NCI-H510A treated with DMSO at 0.1 percent for 48 hours (cell line): ENCODE measurements around the gene EIF3L.
"Not testable (repeated sequence)": the region's sequence is repeated elsewhere in the genome, so short reads cannot be mapped to it uniquely, and the experiment has no call there.

ENCODE experiments used
- DNase-seq: peaks from one replicate; lab custom pipeline; 2025; lab: John Stamatoyannopoulos, UW

The EIF3L gene

DNA sequence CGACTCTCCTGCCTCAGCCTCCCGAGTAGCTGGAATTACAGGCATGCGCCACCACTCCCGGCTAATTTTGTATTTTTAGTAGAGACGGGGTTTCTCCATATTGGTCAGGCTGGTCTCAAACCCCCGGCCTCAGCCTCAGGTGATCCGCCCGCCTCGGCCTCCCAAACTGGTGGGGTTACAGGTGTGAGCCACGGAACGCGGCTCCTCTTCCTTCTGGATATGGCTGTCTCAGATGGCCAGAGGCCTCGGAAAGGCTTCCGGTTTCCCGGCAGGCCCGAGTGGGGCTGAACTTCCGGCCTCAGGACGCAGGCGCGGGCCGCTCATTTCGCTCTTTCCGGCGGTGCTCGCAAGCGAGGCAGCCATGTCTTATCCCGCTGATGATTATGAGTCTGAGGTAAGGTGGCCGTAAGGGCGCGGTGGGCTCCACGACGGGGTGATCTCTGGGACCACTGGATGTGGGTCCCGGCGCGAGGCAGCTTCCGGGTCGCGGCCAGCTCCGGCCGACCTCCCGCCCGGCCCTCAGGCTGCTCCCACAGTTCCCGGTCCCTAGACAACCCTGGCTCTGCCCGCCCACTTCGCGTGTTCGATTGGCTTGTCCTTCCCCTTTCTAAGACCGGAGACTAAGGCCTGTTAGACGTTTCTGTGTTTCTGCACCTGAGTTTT lies at the start of gene EIF3L:
Gene EIF3L, plus strand, starts transcription at position 331 of the 663 bp plus-strand sequence. Its CDS starts 31 bp downstream, at position 362.
- DNase-seq: peak; percentile 82

DNA sequence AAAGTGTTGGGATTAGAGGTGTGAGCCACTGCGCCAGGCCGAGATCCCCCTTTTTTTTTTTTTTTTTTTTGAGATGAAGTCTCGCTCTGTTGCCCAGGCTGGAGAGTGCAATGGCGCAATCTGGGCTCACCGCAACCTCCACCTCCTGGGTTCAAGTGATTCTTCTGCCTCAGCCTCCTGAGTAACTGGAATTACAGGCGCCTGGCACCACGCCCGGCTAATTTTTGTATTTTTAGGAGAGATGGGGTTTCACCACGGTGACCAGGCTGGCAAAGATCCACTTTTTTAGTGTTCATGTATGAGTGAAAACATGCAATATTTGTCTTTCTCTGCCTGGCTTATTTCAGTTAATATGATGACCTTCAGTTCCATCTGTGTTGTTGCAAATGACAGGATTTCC lies 49.2 kb upstream of the EIF3L start:
- DNase-seq: not testable (repeated sequence)

DNA sequence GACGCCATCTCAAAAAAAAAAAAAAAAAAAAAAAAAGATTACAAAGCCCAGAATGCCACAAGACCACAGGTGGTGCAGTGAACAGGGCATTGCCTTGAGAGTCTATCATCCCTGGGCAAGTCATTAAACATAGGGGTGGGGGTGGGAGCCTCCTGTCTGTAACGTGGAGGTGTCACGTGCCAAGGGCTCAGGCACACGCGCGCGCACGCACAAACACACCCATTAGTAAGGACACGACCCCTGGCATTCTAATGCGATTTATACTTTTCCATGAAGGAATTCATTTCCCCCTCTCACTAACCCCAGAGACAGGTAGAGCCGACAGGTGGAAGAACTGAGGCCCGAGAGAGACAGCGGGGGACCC lies 47.3 kb upstream of the EIF3L start:
- DNase-seq: no peak

DNA sequence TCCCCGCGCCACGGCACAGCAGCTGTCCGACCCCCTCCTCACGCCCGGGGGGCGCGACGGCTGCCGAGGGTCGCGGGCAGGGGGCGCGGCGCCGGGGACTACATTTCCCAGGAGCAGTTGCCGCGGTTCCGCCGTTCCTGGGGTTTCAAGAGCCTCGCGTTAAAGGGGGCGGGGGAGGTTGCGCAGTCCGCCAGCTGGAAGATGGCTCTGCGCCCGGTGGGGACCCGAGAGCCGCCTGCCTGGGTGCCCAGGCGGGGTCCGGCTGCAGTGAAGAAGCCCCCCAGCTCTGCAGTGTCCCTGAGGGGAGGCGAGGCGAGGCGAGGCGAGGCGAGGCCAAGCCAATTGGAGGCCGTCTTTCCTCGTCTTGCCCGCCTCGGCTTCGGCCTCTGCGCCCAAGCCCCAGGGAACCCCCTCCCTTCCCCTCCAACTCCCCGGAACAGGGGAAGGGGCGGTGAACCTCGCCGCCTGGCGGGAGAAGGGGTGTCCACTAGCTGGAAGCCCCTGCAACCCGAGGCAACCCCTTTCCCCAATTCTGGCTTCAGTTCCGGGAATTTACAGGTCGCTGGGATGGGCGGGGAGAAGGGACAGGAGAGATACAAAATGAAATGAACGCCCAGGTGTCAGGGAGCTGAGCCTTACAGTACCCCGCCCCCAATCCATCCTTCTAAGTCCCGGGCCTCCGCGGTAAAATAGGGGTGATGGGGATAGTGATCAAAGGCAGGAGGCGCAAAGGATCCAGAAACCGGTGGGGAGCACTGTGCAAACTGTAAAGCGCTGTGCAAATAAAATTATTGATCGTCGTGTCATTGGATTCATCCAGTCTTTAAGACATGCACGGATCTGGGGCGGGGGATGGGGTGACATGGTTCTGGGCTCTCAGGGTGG lies 46.7 kb upstream of the EIF3L start:
- DNase-seq: peak; percentile 46

DNA sequence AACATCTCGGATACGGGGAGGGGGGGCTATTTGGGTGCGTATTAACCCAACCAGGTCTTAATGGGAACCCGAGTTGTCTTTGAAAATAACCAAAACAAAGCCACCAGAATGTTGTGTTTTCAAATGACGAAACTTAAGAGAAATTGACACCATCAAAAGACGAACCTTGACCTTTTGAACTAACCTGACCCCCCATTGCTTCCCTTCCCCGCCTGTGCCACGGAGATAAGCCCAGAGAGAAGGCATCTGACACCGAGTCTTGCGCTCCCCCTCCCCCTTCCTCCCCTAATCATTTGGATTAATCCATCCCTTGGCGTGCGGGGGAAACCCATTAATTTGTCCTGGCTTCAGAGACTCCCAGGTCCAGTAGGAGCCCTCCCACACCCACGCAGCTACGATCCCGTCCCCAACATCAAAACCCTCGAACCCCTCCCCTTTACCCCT lies 46.0 kb upstream of the EIF3L start:
- DNase-seq: no peak

DNA sequence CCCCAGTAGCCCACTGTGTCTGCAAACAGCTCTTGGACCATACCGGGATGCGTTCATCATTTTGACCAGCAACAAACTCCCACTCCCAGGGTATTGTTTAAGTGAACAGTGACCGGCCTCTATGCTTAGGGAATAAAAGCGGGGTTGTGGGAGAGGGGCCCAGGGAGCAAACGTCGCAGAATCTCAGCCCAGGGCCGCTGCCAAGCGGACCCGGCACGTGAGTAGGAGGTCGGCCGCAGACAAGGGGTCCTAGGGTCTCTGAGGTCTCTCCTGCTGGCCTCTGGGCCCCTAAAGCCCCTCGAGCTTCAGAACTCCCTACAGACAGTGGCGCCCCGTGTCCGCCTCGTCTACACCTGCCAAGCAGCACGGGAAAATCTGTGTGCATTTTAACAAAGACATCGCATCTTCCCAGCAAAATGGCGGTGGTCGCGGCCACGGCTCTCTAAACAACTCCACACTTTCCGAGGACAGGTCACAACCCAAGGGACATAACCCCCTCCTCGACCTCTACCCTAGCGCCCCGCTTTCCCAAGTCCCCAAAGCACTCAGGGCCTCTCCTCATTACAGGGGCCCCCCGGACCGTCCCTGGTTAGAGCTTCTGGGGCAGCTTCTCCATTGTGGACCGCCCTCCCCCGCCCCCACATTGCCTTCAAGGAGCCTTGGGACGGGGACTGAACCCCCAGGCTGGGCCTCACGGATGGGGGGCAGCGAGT lies 45.4 kb upstream of the EIF3L start:
- DNase-seq: peak; percentile 12

DNA sequence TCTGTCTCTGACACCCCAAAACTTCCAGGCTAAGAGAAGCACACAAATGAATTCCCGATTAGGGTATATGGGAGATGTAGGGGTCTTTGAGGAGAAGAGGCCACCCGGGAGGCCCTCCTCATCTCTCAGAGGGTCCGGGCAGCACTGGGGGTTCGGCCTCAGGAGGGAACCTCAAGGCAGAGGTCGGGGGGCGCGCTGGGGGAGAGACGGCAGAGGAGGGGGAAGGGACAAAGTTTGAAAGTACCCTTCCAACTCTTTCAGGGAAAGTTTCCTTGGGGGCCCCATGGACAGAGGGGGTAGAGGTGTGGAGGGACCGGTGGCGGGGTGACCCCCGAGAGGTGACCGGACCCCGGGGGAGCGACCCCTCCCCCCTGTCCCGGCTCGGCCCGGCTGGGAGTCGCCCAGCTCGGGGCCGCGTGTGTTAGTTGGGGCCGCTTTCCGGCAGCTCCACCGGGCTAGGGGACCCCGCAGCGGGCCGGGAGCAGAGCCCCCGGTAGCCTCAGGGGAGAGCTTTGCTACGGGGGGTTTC lies 44.8 kb upstream of the EIF3L start:
- no peak for DNase-seq

DNA sequence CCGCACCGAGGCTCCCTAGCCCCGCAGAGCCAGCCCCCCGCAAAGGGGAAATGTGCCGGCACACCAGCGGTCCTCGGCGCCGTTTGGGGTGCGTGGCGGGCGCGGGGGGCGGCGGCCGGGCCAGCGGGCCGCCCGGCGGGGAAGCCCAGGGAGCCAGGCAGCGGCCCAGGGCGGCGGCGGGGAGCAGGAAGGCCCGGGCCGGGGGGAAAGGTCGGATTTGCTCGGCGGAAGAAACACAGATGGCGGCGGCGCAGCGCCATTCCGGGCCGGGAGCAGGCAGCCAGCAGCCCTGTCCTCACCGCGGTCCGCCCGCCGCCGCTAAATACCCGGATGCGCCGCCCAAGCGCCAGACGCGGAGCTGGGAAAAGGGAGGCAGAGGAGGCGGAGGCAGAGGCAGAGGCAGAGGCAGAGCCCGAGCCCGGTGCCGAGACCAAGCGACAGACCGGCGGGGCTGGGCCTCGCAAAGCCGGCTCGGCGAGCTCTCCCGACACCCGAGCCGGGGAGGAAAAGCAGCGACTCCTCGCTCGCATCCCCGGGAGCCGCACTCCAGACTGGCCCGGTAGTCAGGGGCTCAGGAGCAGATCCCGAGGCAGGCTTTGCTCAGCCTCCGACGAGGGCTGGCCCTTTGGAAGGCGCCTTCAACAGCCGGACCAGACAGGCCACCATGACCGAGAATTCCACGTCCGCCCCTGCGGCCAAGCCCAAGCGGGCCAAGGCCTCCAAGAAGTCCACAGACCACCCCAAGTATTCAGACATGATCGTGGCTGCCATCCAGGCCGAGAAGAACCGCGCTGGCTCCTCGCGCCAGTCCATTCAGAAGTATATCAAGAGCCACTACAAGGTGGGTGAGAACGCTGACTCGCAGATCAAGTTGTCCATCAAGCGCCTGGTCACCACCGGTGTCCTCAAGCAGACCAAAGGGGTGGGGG lies 44.1 kb upstream of the EIF3L start:
- peak; percentile 47 for DNase-seq

DNA sequence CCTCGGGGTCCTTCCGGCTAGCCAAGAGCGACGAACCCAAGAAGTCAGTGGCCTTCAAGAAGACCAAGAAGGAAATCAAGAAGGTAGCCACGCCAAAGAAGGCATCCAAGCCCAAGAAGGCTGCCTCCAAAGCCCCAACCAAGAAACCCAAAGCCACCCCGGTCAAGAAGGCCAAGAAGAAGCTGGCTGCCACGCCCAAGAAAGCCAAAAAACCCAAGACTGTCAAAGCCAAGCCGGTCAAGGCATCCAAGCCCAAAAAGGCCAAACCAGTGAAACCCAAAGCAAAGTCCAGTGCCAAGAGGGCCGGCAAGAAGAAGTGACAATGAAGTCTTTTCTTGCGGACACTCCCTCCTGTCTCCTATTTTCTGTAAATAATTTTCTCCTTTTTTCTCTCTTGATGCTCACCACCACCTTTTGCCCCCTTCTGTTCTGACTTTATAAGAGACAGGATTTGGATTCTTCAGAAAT lies 43.4 kb upstream of the EIF3L start:
- no peak for DNase-seq

DNA sequence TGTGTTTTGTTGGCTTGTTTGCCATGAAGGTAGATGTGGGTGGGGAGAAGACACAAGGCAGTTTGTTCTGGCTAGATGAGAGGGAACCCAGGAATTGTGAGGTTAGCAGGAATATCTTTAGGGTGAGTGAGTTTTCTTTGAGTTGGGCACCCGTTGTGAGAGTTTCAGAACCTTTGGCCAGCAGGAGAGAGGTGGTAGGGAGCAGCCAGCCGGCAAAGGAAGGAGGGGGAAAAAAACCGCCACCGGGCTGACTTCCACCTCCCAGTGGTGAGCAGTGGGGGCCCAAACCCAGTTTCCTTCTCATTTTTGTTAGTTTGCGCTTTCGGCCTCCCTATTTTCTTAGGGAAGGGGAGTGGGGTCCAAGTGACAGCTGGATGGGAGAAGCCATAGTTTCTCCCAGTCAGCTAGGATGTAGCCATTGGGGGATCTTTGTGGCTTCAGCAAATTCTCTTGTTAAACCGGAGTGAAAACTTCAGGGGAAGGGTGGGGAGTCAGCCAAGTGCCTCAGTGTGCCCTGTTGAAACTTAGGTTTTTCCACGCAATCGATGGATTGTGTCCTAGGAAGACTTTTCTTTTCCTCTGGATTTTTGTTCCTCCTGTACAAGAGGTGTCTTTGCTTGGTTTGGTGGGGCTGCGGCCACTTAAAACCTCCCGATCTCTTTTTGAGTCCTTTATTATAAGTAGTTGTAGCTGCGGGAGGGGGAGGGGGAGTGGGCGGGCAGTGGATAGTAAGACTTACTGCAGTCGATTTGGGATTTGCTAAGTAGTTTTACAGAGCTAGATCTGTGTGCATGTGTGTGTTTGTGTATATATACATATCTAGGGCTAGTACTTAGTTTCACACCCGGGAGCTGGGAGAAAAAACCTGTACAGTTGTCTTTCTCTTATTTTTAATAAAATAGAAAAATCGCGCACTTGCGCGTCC lies 42.5 kb upstream of the EIF3L start:
- no peak for DNase-seq

DNA sequence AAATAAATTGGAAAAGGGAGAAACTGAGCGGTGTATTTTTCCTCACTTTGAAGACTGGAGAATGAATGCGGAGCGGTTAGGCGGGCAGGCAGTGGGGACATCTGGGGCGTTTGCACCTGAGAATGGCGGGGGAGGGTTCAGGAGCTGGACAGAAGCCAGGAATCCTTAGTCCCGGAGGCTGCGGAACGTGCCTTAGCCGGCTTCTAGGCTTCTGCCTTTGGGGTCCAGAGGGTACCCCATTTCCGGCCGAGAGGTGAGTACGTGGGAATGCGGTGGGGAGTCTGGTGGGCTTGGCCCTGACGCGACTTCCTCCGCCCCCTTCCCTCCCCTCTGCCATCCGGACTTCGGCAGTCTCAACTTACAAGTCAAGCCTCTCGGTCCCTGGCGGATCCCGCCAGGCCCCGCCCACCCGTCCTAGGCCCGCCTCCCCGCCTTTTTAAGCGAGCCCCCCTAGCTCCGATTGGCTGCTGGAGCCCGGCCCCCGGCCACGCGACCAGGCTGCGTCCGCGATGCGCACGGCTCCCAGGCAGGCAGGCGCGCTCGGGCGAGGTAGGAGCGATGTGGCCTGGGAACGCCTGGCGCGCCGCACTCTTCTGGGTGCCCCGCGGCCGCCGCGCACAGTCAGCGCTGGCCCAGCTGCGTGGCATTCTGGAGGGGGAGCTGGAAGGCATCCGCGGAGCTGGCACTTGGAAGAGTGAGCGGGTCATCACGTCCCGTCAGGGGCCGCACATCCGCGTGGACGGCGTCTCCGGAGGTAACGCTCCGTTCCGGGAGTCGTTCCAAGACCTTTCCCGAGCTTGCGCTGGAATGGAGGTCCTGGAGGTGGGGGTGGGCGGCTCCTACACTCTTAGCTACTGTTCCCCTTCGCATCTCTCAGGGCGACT lies 41.6 kb upstream of the EIF3L start, which contains the start of gene GCAT:
Gene GCAT, plus strand, starts transcription at position 525 of the 884 bp plus-strand sequence. Its CDS starts 34 bp downstream, at position 559.
- DNase-seq: peak; percentile 88

DNA sequence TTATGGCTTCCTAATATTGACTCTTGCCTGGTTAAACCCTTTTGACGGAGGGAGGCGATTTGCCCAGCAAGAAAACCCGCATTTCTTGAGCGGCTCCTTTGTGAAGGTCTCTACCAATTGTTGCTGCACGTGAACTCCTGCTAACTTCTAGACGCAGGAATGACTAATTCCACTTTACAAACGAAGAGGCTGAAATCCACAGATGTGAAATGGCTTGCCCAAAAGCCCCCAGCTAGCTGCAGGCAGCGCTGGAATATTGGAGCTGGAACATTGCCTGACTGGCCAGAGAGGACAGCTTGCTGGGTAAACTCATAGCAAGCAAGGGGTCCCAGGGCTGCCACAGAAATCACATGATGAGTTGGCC lies 40.9 kb upstream of the EIF3L start:
- DNase-seq: no peak

DNA sequence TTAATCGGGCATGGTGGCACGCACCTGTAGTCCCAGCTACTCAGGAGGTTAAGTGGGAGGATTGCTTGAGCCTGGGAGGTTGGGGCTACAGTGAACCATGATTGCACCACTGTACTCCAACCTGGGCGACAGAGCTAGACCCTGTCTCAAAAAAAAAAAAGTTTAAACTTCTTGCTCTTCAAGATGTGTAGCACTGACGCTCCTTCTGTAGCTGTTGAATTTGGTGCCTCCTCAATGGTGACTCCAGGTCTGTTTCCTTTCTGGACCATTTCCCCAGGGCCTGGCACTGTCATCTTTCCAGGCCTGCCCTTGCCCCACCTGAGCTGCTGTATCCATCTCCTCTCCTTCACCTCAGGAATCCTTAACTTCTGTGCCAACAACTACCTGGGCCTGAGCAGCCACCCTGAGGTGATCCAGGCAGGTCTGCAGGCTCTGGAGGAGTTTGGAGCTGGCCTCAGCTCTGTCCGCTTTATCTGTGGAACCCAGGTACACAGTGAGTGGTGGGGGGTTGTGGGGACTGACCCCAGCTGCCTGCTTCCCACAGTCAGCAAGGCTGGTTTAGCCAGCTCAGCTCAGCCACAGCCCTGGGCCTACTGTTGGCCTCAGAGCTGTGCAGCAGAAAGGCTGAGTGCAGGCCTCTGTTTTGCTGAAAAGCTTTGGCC lies 39.4 kb upstream of the EIF3L start:
- DNase-seq: no peak

DNA sequence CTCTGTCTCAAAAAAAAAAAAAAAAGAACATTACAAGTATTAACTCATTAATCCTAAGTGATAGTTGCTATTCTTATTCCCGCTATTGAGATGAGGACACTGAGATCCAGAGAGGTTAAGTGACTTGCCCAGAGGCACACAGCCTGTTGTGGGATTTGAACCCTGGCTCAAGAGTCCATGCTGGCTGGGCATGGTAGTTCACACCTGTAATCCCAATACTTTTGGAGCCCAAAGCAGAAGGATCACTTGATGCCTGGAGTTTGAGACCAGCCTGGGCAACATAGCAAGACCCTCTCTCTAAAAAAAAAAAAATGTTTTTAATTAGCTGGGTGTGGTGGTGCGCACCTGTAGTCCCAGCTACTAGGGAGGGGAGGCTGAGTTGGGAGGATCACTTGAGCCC lies 37.4 kb upstream of the EIF3L start:
- DNase-seq: no peak

DNA sequence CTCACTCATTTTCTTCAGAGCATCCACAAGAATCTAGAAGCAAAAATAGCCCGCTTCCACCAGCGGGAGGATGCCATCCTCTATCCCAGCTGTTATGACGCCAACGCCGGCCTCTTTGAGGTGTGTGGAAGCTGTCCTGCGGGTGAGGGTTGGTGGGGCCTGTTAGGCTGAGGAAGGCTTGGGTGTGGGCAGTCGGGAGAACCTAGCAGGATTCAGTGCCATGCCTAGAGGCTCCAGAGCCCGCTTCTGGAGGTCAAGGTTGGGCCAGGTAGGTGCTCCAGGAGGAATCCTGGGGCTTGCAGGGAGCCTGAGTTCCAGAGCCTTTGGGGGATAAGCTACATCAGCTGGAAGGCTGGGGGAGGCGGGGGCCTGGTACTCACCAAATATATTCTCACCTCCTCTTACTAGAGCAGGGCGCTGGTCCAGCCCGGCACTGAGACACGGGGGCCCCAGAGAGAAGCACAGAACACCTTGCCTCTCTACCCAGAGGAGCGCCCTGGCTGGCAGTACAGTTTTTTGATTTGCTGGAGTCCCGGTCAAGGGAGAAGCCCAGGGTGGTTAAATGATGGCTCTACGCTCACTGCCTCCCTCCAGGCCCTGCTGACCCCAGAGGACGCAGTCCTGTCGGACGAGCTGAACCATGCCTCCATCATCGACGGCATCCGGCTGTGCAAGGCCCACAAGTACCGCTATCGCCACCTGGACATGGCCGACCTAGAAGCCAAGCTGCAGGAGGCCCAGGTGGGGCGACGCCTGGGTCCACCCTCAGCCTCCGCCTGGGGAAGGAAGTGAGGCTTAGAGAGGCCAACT lies 36.1 kb upstream of the EIF3L start:
- DNase-seq: no peak

DNA sequence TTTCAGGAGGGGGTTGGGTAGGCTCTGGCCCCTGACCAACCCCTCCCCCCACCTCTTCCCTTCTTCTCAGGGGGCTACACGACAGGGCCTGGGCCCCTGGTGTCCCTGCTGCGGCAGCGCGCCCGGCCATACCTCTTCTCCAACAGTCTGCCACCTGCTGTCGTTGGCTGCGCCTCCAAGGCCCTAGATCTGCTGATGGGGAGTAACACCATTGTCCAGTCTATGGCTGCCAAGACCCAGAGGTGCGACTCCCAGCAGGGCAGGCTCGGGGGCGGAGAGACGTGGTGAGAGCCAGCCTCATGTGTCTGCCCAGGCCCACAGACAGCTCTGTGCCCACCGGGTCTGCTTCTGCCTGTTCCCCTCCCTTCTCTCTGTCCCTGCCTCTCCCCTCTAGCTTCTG lies 33.6 kb upstream of the EIF3L start:
- DNase-seq: no peak

DNA sequence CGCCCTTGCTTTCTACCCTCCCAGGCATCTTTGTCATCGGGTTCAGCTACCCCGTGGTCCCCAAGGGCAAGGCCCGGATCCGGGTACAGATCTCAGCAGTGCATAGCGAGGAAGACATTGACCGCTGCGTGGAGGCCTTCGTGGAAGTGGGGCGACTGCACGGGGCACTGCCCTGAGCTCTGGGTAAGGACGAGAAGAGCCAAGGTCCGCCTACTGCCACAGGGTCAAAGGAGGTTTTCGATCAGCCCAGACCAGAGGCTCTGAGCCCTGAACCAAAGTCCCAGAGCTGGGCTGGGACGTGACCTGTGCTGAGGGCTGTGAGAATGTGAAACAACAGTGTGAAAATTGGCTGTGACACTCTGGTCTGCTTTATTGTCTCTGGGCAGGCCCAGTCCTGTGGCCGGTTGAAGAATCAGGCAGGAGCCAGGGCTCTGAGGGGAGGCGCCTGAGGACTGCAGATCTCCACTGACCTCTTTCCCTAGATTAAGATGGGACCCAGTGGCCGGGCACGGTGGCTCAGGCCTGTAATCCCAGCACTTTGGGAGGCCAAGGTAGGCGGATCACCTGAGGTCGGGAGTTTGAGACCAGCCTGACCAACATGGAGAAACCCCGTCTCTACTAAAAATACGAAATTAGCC lies 32.6 kb upstream of the EIF3L start:
- DNase-seq: no peak
